Naive B cell (primary cell): ENCODE data around the gene TMEM151B. TPM values are rescaled to one million over a fixed set of nuclear protein-coding genes. Genes with fewer than 3 reads are reported as not detected.

Experiments used
- ATAC-seq, 2 donors: fragments of 150-1000 bp; cut with Tn5 transposase; 2 replicates each; pipeline ENCODE4 v1.10.0; 2021; ENCODE audit warnings: low read depth in 2 of 2, mild to moderate bottlenecking in 2 of 2, moderate library complexity in 2 of 2
- DNase-seq: peaks from one replicate; pipeline ENCODE4 v3.0.0; 2022
- H3K27ac Mint-ChIP-seq, 6 donors: one replicate each; pipeline ENCODE4 v1.8.0; 2020 to 2022; ENCODE audit warnings: mild to moderate bottlenecking in 6 of 6, mixed read lengths in 6 of 6, moderate library complexity in 5 of 6, inconsistent platforms in 2 of 6
- H3K27me3 Mint-ChIP-seq, 3 donors: one replicate each; pipeline ENCODE4 v1.8.0; 2021 to 2022; ENCODE audit warnings: mixed read lengths in 3 of 3, mild to moderate bottlenecking in 1 of 3
- H3K36me3 Mint-ChIP-seq, 2 donors: one replicate each; pipeline ENCODE4 v1.8.0; 2020 to 2022; ENCODE audit warnings: mixed read lengths in 2 of 2, inconsistent platforms in 1 of 2, mild to moderate bottlenecking in 1 of 2
- H3K4me1 Mint-ChIP-seq, 3 donors: one replicate each; pipeline ENCODE4 v1.8.0; 2020 to 2022; ENCODE audit warnings: mixed read lengths in 3 of 3, inconsistent platforms in 1 of 3, mild to moderate bottlenecking in 1 of 3, moderate library complexity in 1 of 3
- H3K4me3 Mint-ChIP-seq, 8 donors: one replicate each; pipeline ENCODE4 v1.8.0; 2020 to 2022; ENCODE audit warnings: mild to moderate bottlenecking in 8 of 8, mixed read lengths in 8 of 8, moderate library complexity in 8 of 8, inconsistent platforms in 2 of 8
- H3K9me3 Mint-ChIP-seq, 7 donors: one replicate each; pipeline ENCODE4 v1.8.0; 2020 to 2022; ENCODE audit warnings: mixed read lengths in 7 of 7, mild to moderate bottlenecking in 5 of 7, inconsistent platforms in 2 of 7, moderate library complexity in 1 of 7
- polyA plus RNA-seq, 6 donors: library from polyadenylated mRNA; unstranded; fragments of 300-500 nt; fragmentation: Illumina TruSeq; gene quantifications; one replicate each; pipeline ENCODE4 v1.2.3, GENCODE V29; 2021; ENCODE audit warnings: low read depth in 6 of 6

The TMEM151B gene
- polyA plus RNA-seq, 6 donors from 2014 or later = not detected

- Mint-ChIP-seq H3K27me3 (no peaks in the 10 kb centered on the region), H3K27ac (peak overlapping the region in 3 of 6 donors; percentile 6 to 88 (median 69)), H3K9me3 (no peaks in the 10 kb centered on the region), H3K36me3 (no peaks in the 10 kb centered on the region), H3K4me3 (peak overlapping the region in 2 of 8 donors; percentile 12 to 65), H3K4me1 (peaks cover 12 to 16% (median 13%) of the 10 kb centered on the region in 3 donors)
- DNase-seq (no peak), ATAC-seq (no peak)
These were observed 34.2 kb upstream of the TMEM151B start for GRCh38 chr6:44235891-44236516.

- H3K4me1 Mint-ChIP-seq = peaks cover 12 to 16% (median 13%) of the 10 kb centered on the region in 3 donors
- no peaks in the 10 kb centered on the region for H3K36me3 Mint-ChIP-seq
- peak overlapping the region; percentile 86 to 96 (median 89) for H3K4me3 Mint-ChIP-seq
- ATAC-seq (peak; percentile 56 to 62), DNase-seq (no peak)
- H3K9me3 Mint-ChIP-seq = no peaks in the 10 kb centered on the region
- peak overlapping the region in 5 of 6 donors; percentile 72 to 98 (median 93) for H3K27ac Mint-ChIP-seq
- no peaks in the 10 kb centered on the region for H3K27me3 Mint-ChIP-seq
These were observed 33.0 kb upstream of the TMEM151B start for GRCh38 chr6:44237021-44237812.

- DNase-seq (peak; percentile 79), ATAC-seq (peak; percentile 95 to 96)
- H3K36me3 Mint-ChIP-seq = no peaks in the 10 kb centered on the region
- H3K9me3 Mint-ChIP-seq = no peaks in the 10 kb centered on the region
- peak overlapping the region; percentile 86 to 96 (median 89) for H3K4me3 Mint-ChIP-seq
- peaks cover 11 to 16% (median 13%) of the 10 kb centered on the region in 3 donors for H3K4me1 Mint-ChIP-seq
- H3K27me3 Mint-ChIP-seq = no peaks in the 10 kb centered on the region
- peak overlapping the region; percentile 86 to 98 (median 93) for H3K27ac Mint-ChIP-seq
These were observed 32.3 kb upstream of the TMEM151B start for GRCh38 chr6:44237813-44238433.

- Mint-ChIP-seq H3K36me3 (no peaks in the 10 kb centered on the region), H3K27me3 (no peaks in the 10 kb centered on the region), H3K27ac (peak overlapping the region in 4 of 6 donors; percentile 16 to 87 (median 83)), H3K4me1 (peaks cover 9 to 16% (median 9%) of the 10 kb centered on the region in 3 donors), H3K9me3 (no peaks in the 10 kb centered on the region), H3K4me3 (peak overlapping the region; percentile 58 to 96 (median 88))
- ATAC-seq (no peak), DNase-seq (no peak)
These were observed 31.4 kb upstream of the TMEM151B start for GRCh38 chr6:44238687-44239350.

GRCh38 chr6:44243345-44243744 is 26.9 kb upstream of the TMEM151B start:
- Mint-ChIP-seq H3K27ac (no peak overlapping the region), H3K9me3 (peaks cover 0 to 6% (median 0%) of the 10 kb centered on the region in 7 donors)

GRCh38 chr6:44245391-44245911 is 24.8 kb upstream of the TMEM151B start:
- peaks cover 0 to 4% (median 0%) of the 10 kb centered on the region in 3 donors for H3K27me3 Mint-ChIP-seq
- ATAC-seq (no peak), DNase-seq (no peak)
- peaks cover 13 to 23% of the 10 kb centered on the region in 2 donors for H3K36me3 Mint-ChIP-seq
- H3K27ac Mint-ChIP-seq = peak overlapping the region; percentile 95 to 100 (median 99)
- H3K4me1 Mint-ChIP-seq = peaks cover 36 to 47% (median 39%) of the 10 kb centered on the region in 3 donors
- H3K9me3 Mint-ChIP-seq = peaks cover 0 to 6% (median 0%) of the 10 kb centered on the region in 7 donors
- H3K4me3 Mint-ChIP-seq = peak overlapping the region; percentile 95 to 100 (median 98)

More at GRCh38 chr6:44243345-44243744, 26.9 kb upstream of the TMEM151B start:
- ATAC-seq (no peak), DNase-seq (no peak)
- peaks cover 18 to 34% (median 21%) of the 10 kb centered on the region in 3 donors for H3K4me1 Mint-ChIP-seq
- peaks cover 0 to 4% (median 0%) of the 10 kb centered on the region in 3 donors for H3K27me3 Mint-ChIP-seq
- H3K36me3 Mint-ChIP-seq = peaks cover 0 to 9% of the 10 kb centered on the region in 2 donors
- peak overlapping the region in 2 of 8 donors; percentile 50 to 73 for H3K4me3 Mint-ChIP-seq

- Mint-ChIP-seq H3K4me3 (peak overlapping the region; percentile 95 to 100 (median 98)), H3K27me3 (peaks cover 0 to 4% (median 0%) of the 10 kb centered on the region in 3 donors), H3K4me1 (peaks cover 38 to 49% (median 39%) of the 10 kb centered on the region in 3 donors), H3K36me3 (peaks cover 13 to 26% of the 10 kb centered on the region in 2 donors), H3K27ac (peak overlapping the region; percentile 95 to 100 (median 98)), H3K9me3 (peaks cover 0 to 6% (median 0%) of the 10 kb centered on the region in 7 donors)
- peak; percentile 44 to 52 for ATAC-seq
- peak; percentile 88 for DNase-seq
These were observed 24.2 kb upstream of the TMEM151B start for GRCh38 chr6:44245912-44246662.

- ATAC-seq = peak; percentile 71 to 76
- Mint-ChIP-seq H3K27ac (peak within 1 kb of the TSS; percentile 95 to 100 (median 98)), H3K27me3 (peaks cover 0 to 4% (median 0%) of the 10 kb centered on the region in 3 donors), H3K36me3 (peaks cover 16 to 31% of the 10 kb centered on the region in 2 donors), H3K4me1 (peaks cover 41 to 52% (median 43%) of the 10 kb centered on the region in 3 donors), H3K9me3 (peaks cover 0 to 6% (median 0%) of the 10 kb centered on the region in 7 donors), H3K4me3 (peak within 1 kb of the TSS; percentile 95 to 100 (median 98))
- peak; percentile 98 for DNase-seq
These were observed 23.4 kb upstream of the TMEM151B start, which contains the start of gene HSP90AB1 for GRCh38 chr6:44246663-44247337. Gene HSP90AB1 (plus strand): TSS chr6:44247101. CDS start chr6:44248630, 1,529 bp downstream.

GRCh38 chr6:44247338-44248302 is 22.6 kb upstream of the TMEM151B start:
- ATAC-seq = peak; percentile 45 to 50
- H3K4me1 Mint-ChIP-seq = peaks cover 44 to 55% (median 50%) of the 10 kb centered on the region in 3 donors

GRCh38 chr6:44248579-44248978 is 21.7 kb upstream of the TMEM151B start:
- ATAC-seq (no peak), DNase-seq (no peak)
- peaks cover 0 to 4% (median 0%) of the 10 kb centered on the region in 3 donors for H3K27me3 Mint-ChIP-seq
- peak overlapping the region; percentile 12 to 99 (median 91) for H3K27ac Mint-ChIP-seq
- H3K9me3 Mint-ChIP-seq = peaks cover 0 to 6% (median 0%) of the 10 kb centered on the region in 7 donors
- H3K4me1 Mint-ChIP-seq = peaks cover 52 to 64% (median 59%) of the 10 kb centered on the region in 3 donors
- H3K4me3 Mint-ChIP-seq = peak overlapping the region; percentile 95 to 100 (median 98)
- peaks cover 33 to 43% of the 10 kb centered on the region in 2 donors for H3K36me3 Mint-ChIP-seq

More at GRCh38 chr6:44247338-44248302, 22.6 kb upstream of the TMEM151B start:
- peak overlapping the region; percentile 95 to 100 (median 98) for H3K4me3 Mint-ChIP-seq
- H3K27ac Mint-ChIP-seq = peak overlapping the region; percentile 95 to 100 (median 98)
- DNase-seq = peak; percentile 76
- peaks cover 0 to 4% (median 0%) of the 10 kb centered on the region in 3 donors for H3K27me3 Mint-ChIP-seq
- peaks cover 23 to 35% of the 10 kb centered on the region in 2 donors for H3K36me3 Mint-ChIP-seq
- H3K9me3 Mint-ChIP-seq = peaks cover 0 to 6% (median 0%) of the 10 kb centered on the region in 7 donors
